HG03060 (cell line): ENCODE results near the gene MTRF1L.
"Not testable (repeated sequence)": the region's sequence is repeated elsewhere in the genome, so short reads cannot be mapped to it uniquely, and the experiment has no call there.

Experiments
- ATAC-seq: cut with Tn5 transposase; IDR thresholded peaks from one replicate; pipeline ENCODE4 v1.9.1; 2021; ENCODE audit warnings: low read depth, moderate number of reproducible peaks; ENCODE audit not compliant: unreplicated experiment

MTRF1L gene

GRCh38 chr6:152975204-152975915, 27.1 kb downstream of the MTRF1L start:
- no peak for ATAC-seq

- no peak for ATAC-seq
These were observed 28.6 kb downstream of the MTRF1L start for GRCh38 chr6:152973916-152974315.

GRCh38 chr6:152969688-152970418, 32.7 kb downstream of the MTRF1L start:
- ATAC-seq: no peak

- not testable (repeated sequence) for ATAC-seq
These were observed 36.2 kb downstream of the MTRF1L start for GRCh38 chr6:152966168-152966894.

GRCh38 chr6:152959333-152959732, 43.2 kb downstream of the MTRF1L start:
- no peak for ATAC-seq

GRCh38 chr6:152957796-152958195, 44.7 kb downstream of the MTRF1L start:
- ATAC-seq: no peak

- ATAC-seq: no peak
These were observed 48.1 kb downstream of the MTRF1L start for GRCh38 chr6:152954443-152954842.

- no peak for ATAC-seq
These were observed 49.5 kb downstream of the MTRF1L start for GRCh38 chr6:152952866-152953509.

GRCh38 chr6:152952045-152952444, 50.5 kb downstream of the MTRF1L start:
- no peak for ATAC-seq

GRCh38 chr6:152950240-152950639, 52.3 kb downstream of the MTRF1L start:
- no peak for ATAC-seq

- peak; percentile 62 for ATAC-seq
These were observed 54.2 kb downstream of the MTRF1L start for GRCh38 chr6:152948150-152948768.

GRCh38 chr6:152946995-152947394, 55.5 kb downstream of the MTRF1L start:
- ATAC-seq: no peak

- ATAC-seq: no peak
These were observed 56.0 kb downstream of the MTRF1L start for GRCh38 chr6:152946484-152946883.

GRCh38 chr6:152943260-152943897, 59.1 kb downstream of the MTRF1L start:
- no peak for ATAC-seq

GRCh38 chr6:152942319-152942869, 60.1 kb downstream of the MTRF1L start:
- ATAC-seq: no peak

- no peak for ATAC-seq
These were observed 60.8 kb downstream of the MTRF1L start for GRCh38 chr6:152941746-152942145.
